GM19025 (cell line): ENCODE results near the gene LFNG.

Source experiments
- ATAC-seq: cut with Tn5 transposase; IDR thresholded peaks from one replicate; pipeline ENCODE4 v1.9.1; 2021; ENCODE audit warnings: mild to moderate bottlenecking, low read depth, moderate library complexity; ENCODE audit not compliant: unreplicated experiment

Gene LFNG

DNA sequence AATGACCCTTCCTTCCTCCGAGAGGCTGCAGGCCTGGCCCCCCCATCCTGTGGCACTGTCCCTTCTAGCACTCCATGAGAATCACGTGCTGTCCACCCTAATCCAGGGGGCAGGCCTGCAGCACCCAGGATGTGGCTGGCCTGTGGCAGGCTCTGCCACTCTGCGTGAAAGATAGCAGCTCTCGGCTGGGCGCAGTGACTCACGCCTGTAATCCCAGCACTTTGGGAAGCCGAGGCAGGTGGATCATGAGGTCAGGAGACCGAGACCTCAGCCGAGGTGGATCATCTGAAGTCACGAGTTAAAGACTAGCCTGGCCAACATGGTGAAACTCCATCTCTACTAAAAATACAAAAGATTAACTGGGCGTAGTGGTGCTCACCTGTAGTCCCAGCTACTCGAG lies 18.9 kb upstream of the LFNG start:
- no peak for ATAC-seq

DNA sequence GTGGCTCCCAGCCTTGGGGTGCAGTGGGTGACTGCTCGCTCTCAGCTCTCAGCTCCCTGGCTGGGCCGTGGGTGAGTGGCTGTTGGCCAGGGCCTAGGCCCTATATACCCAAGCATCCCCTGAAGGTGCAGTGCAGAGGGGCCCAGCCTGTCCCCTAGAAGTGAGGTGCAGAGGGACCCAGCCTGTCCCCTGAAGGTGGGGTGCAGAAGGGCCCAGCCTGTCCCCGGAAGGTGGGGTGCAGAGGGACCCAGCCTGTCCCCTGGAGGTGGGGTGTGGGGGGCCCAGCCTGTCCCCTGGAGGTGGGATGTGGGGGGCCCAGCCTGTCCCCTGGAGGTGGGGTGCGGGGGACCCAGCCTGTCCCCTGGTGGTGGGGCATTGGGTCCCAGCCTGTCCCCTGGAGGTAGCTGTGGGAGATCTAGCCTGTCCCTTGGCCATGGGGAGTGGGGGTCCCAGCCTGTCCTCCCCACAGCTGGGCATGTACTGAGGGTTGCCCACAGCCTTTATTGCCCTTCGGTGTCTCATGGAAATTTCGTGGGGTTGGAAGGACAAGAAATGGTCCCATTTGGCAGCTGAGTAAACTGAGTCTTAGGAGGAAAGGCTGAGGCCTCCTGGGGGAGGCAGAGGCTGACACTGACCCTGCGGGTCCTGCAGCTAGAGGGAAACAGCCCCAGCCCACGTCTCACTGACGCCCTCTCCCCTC lies 17.5 kb upstream of the LFNG start:
- no peak for ATAC-seq

DNA sequence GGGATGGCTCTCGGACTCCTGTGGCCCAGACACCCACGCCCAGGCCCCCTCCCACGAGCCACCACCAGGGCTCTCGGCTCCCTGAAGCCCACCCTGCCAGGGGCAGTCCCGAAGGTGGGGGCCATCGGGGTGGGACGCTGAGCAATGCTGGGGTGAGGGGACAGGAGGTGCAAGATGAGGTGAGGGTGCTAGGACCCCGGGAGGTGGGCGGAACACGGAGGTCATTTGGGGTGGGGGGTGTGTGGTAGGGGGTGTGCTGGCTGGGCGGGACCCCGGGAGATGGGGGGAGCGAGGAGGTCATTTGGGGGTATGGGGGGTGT lies 17.0 kb upstream of the LFNG start:
- no peak for ATAC-seq

DNA sequence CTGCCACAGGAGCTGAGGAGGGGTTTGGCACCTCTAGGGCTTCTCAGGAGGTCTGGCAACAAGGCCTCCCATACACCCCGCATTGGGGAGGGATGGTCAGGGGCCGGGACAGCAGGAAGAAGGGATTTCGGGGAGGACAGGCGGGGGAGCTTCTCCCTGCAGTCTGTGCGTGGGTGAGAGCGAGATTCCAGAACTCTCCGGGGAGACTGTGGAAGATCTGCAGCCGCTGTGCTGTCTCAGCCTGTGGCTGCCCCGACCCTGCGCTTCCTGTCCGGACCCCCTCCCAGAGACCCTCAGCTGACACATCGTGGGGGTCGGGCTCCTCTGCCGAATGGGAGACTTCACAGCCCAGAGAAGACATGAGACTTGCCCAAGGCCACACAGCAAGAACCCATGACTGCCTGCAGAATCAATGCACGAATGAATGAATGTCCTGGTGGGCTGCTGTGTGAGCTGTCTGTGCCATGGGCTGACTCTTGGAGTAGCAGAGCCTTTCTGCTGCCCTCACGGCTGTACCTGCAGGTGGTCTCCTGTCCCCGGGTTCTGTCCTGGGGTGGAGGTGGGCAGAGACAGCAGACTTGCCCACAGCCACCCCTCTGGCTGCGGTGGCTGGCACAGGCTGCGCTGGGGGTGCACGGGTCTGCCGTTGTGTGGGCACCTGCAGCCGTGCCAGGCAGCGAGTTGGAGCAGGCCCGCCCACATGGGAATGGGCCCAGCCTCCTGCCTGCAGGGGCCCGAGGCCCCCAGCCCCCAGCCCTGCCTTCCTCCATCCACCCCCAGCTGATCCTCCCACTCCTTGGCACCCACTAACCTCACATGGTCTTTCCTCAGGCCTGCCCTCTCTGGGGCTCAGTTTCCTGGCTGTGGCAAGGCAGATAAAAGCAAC lies 16.3 kb upstream of the LFNG start:
- ATAC-seq: no peak

DNA sequence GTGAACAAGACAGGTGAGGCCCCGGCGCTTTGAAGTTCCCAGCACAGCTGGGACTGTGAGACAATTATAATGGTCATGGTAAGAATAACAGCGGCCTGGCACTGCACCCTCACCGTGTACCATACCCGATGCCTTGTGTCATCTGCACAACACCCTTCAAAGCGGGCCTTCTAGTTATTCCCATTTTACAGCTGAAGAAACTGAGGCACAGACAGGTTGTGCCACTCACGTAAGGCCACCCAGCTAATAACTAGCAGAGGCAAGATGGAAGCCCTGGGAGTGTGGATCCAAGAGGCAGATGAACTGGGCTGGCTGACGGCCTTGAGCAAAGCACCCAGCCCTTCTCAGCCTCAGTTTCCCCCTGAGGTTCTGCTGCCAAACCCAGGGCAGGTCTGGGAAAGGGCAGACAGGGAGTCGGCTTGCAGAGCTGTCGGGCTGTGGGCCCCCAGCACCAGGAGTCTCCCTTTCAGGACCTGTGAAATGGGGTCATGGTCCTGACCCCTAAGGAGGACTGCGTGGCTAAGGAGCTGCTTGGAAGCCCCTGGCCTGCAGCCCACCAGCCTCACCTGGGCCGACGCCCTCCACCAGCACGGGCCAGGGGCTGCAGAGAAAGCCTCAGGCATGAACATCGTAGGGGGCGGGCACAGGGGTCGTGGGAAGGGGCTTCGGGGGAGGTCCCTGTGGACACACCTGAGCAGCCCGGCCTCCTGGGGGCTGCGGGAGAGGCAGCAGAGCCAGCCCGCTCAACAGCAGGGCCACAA lies 15.3 kb upstream of the LFNG start:
- ATAC-seq: no peak

DNA sequence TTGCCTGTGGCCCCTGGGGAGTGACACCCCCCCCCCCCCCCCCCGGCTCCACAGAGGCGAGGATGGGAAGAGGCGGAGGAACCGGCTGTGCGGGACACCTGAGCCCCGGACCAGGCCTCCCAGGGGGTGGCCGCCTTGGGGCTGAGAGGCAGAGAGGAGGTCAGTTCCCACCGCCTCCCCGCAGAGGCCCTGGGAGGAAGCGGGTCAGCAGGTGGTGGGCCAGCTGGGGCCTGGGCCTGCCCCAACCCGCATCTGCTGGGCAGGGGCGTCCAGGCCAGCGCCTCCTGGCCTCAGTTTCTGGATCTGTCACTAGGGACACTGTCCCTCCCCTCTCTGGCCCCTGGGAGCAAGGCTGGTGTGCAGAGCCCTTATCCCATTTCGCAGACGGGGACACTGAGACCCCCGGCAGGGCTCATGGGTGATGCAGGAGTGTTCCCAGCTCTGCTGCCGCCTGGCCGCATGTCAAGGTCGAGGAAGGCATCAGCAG lies 14.6 kb upstream of the LFNG start:
- ATAC-seq: no peak

DNA sequence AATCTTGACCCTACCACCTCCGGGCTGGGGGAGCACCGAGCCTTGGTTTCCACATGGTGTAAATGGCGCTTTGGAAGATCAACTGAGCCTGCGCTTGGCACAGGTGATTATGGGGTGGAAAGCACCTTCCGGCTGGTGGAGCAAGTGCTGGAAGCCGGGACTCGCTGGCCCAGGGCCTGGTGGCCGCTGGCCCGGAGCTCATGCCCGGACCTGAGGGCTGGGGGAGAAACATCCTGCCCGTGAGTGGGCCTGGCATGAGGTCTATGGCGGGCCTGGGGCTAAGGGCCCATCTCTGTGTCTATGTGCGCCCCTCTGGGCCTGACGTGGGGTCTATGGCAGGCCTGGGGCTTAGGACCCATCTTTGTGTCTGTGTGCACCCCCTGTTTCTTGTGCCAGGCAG lies 14.2 kb upstream of the LFNG start:
- ATAC-seq: no peak

DNA sequence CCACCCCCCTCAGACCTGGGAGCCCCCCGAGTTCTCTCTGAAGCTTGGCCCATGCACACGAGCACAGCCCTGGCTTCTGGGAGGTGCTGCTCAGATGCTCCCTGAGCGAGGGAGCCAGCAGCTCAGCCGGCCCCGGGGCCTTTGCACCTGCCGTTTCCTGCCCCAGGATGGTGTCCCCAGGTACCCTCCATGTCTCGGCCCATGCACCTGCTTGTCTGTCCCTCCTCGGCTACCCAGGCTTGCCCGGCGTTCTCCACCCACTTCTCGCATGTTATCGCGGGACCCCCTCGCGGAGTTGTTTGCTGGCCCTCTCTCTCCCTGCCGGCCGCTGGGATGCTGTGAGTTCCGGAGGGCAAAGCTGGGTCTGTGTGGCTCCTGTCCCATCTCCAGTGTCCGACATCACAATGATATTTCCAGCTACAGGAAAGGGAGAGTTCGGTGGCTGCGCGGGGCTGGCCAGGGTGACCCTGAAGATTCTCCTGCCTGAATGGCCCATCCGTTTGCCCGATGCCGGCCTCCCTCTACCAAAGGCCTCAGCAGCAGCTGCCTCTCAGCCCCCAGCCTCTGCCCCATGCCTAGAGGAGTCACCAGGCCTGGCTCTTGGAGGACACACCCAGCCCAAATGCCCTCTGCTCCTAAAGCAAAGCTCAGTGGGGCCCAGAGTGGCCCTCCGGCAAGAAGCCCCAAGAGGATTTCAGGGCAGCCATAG lies 12.2 kb upstream of the LFNG start:
- ATAC-seq: no peak

DNA sequence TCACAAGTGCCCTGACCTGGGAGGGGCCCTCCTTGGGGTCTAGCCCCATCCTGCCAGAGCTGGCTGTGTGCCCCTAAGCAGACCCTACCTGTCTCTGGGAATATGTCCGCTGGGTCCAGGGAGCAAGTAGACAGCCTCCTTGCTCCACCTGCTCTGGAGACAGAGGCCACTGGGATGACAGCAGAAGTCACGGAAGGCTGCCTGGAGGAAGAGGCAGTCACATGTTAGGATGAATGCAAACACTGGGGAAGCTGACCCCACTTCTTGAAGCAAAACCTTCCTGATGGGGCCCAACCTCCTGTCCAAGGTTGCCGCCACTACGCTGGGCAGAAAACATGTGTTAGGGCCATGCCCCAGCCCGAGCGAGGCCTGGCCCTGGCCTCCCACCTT lies 11.7 kb upstream of the LFNG start:
- ATAC-seq: no peak

DNA sequence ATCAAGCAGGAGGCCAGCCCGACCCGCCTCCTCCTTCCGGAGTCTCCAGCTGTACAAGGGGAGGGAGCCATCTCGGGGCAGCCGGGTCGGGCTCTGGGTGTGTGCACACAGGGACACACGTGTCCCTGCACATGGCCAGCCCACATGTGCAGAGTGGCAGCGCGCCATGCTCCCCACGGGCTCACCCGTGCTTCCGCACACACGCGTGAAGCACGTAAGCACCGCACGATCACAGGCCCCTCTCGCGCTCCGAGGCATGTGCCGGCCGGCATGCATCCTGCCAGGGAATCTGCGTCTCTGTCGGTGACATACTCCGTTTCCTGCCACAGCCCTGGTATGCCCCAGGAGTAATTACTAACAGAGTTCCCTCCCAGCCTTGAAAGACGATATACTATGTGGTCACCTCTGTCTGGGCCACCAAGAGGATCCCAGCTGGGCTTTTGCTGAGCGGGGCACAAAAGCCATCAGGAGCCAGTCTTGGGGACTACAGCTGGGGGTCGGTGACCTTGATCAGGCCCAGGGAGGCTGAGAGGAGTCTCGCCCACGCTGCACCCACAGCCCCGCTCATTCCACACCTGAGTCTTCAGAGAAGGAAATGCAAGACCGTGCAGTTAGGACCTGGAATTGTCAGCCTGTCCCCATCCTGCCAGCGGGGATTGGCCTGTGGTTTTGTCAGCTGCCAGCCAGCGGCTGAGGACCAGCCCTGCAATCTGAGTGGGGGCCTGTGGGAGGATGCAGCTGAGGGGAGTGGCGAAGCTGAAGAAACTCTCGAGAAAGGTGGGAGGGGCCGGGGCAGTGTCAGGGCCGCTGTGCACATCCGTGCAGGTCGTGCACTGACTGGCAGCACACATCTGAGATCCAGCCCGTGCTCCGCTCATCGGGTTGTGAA lies 11.0 kb upstream of the LFNG start:
- ATAC-seq: no peak

DNA sequence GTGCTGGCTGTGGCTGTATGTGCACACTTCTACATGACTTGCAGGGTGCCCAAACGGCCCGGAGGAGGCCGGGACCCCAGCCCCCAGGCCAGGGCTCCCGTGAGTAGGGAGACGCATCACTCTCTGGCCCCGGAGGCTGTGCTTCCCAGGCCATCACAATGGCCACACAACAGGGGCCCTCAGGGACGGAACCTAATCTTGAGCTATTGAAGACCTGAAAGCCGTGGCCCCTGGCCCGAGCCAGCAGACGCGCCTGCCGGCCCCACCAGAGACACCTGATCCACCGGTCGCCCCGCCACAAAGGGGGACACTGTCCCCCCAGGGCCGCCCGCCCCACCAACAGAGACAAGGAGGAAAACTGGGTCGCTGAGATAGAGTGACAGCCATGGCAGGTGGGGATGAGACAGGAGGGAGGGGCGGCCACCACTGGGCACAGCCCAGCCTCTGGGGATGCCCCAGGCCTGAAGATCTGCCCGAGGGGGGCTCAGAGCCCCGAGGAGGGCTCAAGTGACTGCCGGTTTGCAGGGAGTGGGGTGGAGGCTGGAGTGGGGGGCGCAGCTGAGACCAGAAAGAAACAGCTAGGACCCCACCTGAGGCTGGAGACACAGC lies 10.2 kb upstream of the LFNG start:
- ATAC-seq: no peak

DNA sequence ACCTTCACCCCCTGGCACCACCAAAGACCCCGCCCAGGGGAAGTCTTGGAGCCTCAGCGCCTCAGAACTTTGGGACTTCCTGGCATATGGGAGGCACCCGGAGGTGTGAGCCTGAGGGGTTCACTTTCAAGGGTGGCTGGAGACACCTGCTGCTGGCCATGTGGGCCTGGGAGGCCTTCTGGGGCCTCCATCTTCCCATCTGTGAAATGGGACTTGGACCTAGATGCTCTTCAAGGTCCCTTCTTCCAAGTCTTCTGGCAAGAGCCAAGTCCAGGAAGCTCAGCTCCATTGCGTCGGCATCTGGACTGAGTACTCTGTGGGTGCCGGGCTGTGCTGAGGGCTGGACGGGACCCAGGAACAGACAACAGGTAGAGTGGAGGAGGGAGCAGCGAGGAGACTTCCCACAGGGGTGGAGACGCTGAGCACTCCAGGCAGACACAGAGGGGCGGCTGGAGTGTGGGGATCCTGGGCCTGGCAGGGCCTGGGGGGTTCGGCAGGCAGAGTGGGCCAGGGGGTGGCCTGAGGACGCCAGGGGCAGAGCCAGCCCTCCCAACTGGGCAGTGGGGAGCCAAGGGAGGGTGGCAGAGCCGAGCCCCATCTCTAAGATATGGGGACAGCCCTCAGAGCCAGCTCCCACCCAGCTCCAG lies 9.3 kb upstream of the LFNG start:
- no peak for ATAC-seq

DNA sequence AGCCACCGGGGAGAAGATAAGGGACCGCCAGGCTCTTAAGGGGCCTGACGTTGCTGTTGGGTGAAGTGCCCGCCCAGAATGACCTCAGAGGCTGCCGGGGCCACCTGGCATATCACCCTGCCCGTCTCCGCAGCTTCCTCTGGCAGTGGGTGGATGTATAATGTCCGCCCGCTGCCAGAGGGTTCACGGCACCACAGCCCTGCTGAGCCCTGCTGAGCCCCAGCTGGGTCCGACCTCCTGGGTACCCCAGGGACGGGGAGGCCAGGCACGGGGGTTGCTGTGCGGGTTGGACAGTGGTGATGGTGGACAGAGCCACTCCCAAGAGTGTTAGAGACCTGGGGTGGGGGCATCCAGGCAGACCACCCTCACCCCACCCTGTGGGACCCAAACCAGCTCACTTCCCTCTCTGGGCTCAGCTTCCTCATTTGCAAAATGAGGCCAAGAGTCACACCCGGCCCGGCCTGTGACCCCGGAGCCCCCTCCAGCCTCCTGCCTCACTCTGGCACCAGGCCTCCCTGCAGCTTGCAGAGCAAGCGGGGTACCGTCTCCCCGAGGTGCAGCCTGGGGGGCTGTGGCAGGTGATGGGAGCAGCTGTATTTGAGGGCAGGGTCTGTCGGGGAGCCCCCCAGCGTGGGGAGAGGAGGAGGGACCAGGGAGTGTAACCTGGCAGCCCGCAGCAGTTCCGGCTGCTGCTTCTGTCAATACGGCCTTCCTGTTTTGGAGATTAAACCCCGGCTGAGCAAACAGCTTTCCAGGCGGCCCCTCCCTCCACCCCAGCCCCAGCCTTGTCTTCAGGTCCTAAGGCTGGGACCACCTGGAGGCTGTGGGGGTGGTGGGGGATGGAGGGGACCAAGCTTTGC lies 8.4 kb upstream of the LFNG start:
- no peak for ATAC-seq

DNA sequence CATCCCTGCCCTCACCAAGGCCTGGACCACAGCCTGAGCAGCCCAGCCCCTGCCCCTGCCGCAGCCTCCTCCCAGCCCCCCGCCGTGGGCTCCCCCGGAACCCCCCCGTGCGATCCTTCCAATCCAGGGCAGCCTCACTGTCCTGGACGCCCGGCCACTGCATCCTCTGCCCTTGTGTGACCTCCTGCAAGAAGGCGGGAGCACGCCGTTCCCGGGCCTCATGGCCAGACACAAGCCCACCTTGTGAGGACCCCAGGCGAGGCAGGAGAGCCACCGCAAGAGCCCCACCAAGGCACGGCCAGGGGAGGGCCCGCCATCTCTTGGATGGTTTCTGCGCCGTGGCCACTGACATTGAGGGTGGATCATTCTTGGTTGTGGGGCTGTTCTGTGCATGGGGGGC lies 7.8 kb upstream of the LFNG start:
- no peak for ATAC-seq

DNA sequence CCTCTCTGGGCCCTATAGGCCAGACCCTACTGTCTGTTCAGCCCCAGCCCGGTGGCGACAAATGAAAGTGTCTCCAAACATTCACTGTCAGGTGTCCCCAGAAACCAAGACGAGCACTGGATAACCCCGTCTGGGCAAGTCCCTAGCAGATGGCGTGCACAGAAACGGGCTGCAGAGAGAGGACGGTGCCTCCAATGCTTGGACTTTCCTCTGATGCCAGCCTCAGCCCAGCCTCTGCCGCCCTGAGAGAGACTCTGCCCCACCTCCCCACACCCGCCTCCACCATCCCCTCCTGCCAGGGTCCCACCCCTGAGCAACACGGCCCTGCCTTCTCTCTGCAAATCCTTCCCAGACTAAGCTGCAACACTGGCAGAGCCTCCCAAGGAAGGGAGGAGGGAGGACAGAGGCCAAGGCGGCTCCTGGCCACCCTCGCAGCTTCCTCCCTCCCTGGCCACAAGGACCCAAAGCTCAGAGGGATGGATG lies 7.4 kb upstream of the LFNG start:
- ATAC-seq: no peak

DNA sequence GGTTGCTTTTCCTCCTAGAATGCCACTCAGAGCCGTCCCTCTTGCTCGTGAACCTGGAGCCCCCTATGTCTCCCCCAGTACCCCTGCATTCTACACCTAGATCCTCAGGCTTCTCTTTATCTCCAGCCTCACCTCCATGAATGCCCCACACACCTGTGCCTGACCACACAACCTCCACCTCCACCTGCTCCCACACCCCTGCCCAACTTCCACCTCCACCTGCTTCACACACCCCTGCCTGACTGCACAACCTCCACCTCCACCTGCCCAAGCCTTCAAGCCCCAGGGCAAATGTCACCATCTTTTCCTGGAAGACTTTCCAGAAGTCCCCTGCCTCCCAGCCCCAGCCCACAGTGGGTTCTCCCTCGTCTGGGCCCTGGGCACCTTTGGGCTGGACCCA lies 6.9 kb upstream of the LFNG start:
- ATAC-seq: no peak

DNA sequence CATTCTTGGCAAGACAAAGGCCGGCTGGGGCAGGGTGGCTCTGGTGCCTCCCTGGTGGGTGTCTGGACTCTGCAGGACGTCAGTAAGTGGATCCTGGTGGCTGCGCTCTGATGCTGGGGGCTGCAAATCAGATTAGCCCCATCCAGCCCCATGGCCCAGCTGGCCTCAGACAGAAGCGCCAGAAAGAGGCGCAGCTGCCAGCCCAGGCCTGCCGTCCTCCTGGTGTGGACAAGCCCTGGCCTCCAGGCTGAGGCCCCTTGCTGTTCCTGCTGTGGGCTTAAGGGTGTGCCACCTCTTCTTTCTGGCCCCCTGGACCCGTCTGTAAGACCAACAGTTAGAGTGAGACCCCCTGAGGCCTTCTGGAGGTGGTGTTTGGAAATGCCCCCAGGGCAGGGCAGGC lies 5.9 kb upstream of the LFNG start:
- ATAC-seq: no peak
